GM21390 (cell line): Measurements from ENCODE around the gene APOBEC3B.
"Not testable (repeated sequence)": the region's sequence is repeated elsewhere in the genome, so short reads cannot be mapped to it uniquely, and the experiment has no call there.

ENCODE experiments used
- ATAC-seq: cut with Tn5 transposase; IDR thresholded peaks from one replicate; pipeline ENCODE4 v1.9.1; 2021; ENCODE audit not compliant: unreplicated experiment

Gene APOBEC3B

DNA sequence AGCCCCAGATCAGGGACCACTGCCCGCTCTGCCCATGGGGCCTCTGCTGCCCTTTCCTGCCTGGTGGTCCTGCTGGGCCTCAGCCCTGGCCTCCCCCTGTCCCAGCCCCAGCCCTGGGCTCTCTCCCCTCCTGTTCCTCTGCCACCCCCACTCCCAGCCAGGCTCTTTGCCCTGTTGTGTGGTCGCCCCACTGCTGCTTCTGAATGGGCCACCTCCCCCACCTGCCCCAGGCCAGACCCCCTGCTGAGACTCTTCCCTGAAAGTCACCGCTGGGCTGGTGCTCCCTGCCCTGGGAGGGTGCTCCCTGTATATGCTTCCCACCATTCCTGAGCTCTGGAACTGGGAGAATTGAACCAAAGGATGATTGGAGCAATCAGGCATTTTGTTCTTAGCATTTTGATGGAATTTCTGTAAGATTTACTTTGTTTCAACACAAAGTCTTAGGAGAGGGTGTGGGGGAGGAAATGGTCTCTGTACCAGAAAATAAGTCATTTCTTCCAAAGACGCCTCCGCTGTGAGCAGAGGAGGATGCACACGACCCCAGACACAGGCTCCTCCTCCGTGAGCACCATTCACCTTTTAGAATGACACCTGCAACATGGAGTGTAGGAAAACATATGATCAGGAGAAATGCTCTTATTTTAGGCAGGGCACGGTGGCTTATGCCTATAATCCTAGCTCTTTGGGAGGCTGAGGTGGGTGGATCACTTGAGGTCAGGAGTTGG, 5.2 kb downstream of the APOBEC3B start:
- no peak for ATAC-seq

DNA sequence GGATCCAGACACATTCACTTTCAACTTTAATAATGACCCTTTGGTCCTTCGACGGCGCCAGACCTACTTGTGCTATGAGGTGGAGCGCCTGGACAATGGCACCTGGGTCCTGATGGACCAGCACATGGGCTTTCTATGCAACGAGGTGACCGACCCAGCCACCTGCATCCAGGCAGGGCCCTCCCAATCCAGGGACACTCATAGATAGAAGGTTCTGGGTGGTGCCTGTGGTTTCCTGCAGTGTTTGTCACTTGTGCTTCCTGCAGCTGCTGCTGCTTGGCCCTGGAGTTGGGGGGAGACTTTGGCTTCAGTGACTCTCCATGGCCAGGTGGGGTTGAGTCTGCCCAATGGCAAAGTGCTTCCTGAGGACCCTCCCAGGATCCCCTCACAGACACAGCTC, 7.3 kb downstream of the APOBEC3B start:
- no peak for ATAC-seq

DNA sequence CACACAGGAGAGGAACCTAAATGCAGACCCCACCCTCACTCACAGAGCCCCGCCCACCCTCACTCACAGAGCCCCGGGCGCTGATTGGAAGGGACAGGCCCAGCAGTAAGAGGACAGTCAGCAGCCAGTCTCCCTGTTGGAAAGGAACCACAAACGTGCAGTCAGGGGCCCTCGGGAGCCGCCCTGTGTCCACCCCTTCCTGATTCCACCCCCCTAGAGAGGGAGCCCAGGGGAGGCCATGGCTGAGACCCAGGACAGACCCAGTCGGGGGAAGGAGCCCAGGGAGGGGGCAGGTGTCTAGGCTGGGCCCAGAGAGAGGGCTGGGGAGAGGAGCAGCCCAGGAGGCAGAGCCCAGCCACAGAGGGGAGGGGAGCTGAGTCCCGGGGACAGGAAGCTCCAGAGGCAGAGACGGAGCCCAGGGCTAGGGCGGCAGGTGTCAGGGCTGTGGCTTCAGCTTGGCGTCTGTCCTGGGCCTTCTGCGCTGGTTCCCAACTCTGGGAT, 10.8 kb downstream of the APOBEC3B start:
- ATAC-seq, result not testable (repeated sequence)

DNA sequence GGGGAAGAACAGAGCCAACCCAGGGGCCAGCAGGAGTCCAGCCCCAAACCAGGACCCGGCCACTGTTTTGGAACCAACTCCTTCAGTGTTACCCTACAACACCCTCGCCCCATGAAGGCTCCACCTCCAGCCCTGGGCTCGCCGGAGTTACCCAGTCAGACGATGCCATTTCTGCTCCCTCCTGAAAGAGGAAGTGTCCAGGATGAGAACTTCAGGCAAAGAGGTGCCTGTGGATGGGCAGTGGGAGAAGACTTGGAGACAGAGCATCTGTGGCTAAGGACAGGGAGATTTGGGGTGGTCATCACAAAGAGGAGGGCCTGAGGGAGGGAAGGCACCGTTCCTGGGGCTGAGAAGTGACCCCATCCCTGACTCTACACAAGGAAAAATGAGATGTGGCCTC, 14.0 kb downstream of the APOBEC3B start:
- ATAC-seq, result no peak

DNA sequence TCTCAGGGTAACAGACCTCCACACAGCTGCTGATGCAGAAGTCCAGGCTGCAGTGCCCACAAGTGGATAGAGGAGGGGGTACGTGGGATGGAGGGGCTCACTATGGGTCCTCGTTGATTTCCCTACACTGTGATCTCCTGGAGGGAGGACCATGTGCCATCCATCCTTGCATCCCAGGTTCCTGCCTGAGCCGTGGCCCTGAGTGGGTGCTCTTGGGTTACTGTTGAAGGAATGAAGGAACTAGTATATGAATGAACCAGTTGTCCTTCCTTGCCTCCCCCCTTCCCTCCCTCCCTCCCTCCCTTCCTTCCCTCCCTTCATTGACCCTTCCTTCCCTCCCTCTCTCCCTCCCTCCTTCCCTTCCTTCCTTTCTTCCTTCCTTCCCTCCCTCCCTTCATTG, 15.4 kb downstream of the APOBEC3B start:
- no peak for ATAC-seq

DNA sequence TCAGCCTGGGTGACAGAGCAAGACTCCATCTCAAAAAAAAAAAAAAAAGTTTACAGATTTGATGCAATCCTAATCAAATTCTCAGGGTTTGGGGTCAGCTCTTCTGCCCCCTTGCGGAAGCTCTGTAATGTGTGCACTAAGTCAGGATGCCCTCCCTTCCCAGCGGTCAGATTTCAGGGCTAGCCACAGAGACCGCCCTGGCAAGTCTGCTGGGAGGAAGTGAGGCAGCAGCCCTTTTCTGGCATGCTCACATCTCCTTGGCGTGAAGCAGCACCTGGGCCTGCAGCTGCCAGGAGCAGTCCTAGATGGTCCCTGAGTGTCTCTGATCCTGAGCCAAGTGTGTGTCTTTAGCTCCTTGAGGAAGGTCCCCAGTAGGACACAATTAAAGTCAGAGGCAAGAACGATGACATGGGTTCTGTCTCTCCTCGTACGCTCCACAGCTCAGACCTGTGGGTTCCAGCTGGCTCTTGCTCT, 21.1 kb downstream of the APOBEC3B start:
- ATAC-seq, result peak; percentile 64

DNA sequence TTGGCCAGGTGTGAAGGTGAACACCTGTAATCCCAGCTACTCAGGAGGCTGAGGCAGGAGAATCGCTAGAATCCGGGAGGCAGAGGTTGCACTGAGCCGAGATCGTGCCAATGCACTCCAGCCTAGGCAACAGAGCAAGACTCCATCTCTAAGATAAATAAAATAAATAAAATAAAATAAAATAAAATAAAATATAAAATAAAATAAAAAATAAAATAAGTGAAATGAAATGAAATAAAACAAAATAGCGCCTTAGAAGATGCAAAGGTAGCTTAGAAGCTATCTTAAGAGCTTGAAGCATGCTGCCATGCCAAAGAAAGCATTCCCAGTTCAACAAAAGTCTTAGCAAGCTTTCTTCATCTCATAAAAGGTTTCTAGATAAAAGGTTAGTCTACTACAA, 25.0 kb downstream of the APOBEC3B start:
- no peak for ATAC-seq

DNA sequence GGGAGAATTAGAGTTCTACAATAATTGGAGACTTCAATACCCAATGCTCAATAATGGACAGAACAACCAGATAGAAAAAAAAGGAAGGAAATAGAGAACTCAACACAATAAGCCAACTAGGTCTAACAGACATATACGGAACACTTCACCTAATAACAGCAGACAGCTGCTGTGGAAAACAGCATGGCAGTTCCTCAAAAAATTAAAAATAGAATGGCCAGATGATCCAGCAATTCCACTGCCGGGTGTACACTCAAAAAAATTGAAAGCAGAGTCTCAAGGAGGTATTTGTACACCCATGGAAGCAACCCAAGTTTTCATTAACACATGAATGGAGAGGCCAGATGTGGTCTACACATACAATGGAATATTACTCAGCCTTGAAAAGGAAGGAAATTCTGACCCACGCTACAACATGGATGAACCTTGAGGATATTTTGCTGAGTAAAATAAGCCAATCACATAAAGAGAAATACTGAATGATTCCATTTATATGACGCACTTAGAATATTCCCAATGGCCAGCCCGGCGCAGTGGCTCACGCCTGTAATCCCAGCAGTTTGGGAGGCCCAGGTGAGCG, 26.2 kb downstream of the APOBEC3B start:
- ATAC-seq, result not testable (repeated sequence)

DNA sequence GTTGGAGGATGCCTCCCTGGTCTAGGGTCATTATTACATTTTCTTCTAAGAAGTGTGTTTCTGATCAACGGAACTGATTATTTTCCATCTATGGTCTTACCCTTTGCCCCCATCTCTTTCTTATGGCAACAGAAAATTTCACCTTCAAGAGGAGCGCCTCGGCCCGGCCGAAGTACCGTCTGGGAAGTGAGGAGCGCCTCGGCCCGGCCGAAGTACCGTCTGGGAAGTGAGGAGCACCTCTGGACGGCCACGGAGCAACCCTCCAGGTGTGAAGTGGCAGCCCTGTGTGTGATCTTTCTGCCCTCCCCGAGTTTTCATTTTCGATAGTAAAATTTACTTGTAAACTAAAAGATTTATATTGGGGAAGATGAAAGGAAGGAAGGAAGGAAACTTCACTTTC, 28.8 kb downstream of the APOBEC3B start:
- ATAC-seq, result no peak

DNA sequence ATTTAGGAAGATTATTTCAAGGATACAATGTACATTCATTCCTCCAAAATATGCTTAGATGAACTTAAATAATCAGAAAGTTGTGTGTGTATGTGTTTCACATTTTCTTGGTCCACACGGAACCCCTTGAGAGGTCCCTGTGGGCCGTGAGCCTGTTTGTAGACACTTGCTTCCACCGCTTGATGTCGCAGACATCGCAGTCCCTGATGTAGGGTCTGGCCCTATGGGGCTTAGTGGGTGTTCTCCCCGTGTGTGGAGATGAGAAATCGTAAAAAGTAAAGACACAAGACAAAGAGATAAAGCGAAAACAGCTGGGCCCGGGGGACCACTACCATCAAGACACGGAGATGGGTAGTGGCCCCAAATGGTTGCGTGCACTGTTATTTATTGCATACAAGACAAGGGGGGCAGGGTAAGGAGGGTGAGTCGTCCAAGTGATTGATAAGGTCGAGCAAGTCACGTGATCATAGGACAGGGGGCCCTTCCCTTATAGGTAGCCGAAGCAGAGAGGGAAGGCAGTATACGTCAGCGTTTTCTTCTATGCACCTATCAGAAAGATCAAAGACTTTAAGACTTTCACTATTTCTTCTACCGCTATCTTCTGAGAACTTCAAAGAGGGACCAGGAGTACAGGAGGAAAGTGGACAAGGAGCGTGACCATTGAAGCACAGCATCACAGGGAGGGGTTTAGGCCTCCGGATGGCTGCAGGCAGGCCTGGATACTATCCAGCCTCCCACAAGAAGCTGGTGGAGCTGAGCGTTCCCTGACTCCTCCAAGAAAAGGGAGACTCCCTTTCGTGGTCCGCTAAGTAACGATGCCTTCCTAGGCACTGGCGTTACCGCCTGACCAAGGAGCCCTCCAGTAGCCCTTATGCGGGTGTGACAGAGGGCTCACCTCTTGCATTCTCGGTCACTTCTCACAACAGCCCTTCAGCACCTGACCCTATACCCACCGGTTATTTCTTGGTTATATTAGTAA, 30.7 kb downstream of the APOBEC3B start:
- no peak for ATAC-seq

DNA sequence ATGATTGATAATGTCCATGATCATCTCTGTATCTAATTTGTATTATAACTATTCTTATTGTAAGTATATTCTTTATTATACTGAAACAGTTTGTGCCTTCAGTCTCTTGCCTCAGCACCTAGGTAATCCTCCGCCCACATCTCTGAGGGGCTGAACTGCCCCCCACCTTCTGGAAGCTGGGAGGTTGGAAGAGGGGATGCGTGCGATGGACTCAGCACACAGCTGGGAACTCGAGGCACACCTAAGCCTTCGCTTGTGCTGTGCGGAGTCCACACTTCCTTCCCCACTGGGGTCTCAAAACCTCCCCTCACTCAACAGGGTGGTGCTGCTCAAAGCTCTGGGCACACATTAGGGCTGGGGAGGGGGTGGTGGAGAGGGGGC, 31.4 kb downstream of the APOBEC3B start:
- ATAC-seq, result peak; percentile 27

DNA sequence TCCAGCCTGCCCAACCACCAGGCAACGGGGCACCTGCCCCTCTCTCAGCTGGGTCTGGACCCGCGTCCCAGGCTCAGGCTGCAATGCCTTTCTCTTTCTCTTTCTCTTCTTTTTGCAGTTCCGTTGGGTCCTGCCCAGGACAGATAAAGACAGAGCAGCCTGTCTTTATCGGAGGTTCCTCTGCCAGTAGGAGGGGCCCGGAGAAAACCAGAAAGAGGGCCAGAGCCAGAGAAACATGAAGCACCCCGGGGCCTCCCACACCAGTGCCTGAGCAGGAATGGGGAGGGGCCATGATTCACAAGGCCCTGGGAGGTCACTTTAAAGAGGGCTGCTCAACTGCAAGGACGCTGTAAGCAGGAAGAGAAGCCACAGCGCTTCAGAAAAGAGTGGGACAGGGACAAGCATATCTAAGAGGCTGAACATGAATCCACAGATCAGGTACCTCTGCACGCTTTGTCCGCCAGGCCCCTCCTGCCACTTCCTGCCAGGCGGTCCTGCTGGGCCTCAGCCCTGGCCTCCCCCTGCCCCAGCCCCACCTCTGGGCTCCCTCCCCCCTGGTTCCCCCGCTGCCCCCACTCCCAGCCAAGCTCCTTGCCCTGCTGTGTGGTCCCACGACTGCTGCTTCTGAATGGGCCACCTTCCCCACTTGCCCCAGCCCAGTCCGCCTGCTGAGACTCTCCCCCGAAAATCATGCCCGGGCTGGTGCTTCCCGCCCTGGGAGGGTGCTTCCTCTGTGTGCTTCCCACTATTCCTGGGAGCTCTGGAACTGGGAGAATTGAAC, 32.0 kb downstream of the APOBEC3B start, which contains the start of gene APOBEC3C:
Gene APOBEC3C, plus strand, starts transcription at position 316 of the 781 bp plus-strand sequence. Its CDS starts 106 bp downstream, at position 422.
- ATAC-seq, result peak; percentile 85

DNA sequence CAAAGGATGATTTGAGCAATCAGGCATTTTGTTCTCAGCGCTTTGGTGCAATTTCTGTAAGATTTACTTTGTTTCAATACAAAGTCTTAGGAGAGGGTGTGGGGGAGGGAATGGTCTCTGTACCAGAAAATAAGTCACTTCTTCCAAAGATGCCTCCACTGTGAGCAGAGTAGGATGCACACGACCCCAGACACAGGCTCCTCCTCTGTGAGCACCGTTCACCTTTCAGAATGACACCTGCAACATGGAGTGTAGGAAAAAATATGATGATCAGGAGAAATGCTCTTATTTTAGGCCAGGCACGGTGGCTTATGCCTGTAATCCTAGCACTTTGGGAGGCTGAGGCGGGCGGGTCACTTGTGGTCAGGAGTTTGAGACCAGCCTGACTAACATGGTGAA, 32.6 kb downstream of the APOBEC3B start:
- ATAC-seq, result not testable (repeated sequence)

DNA sequence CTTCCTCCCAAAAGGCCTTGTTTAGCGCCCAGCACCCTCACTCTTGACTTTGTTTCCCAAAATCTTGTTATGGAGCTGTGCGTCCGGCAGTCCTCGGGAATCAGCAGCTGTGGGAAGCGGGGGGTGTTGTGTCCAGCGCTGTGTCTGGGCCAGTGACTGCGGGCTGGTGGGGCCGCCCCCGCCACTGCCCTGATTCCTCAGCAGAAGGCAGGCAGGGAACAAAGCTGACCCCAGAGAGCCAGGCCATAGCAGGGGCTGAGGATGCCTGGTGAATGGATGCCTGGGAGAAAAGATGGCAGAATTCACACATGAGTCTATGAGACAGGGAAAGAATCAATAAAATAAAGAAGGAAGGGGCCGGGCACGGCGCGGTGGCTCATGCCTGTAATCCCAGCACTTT, 34.4 kb downstream of the APOBEC3B start:
- ATAC-seq, result no peak

DNA sequence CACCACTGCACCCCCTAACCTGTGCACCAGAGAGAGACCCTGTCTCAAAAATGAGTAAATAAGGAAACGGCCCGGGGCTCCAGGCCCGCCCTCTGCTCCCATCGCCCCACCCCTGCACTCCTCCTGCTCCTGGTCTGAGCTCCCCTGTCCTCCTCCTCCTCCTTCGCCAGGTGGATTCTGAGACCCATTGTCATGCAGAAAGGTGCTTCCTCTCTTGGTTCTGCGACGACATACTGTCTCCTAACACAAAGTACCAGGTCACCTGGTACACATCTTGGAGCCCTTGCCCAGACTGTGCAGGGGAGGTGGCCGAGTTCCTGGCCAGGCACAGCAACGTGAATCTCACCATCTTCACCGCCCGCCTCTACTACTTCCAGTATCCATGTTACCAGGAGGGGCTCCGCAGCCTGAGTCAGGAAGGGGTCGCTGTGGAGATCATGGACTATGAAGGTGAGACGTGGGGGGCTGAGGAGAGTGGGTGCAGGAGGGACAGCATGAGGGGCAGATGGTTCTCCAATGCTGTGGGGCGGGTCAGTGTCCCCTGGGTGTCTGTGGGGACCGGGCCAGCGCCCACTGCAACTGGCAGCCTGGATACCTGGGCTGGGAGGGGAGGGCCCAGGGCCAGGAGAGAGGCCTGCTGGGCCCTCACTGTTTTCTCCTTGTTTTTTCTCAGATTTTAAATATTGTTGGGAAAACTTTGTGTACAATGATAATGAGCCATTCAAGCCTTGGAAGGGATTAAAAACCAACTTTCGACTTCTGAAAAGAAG, 35.6 kb downstream of the APOBEC3B start:
- ATAC-seq, result no peak

DNA sequence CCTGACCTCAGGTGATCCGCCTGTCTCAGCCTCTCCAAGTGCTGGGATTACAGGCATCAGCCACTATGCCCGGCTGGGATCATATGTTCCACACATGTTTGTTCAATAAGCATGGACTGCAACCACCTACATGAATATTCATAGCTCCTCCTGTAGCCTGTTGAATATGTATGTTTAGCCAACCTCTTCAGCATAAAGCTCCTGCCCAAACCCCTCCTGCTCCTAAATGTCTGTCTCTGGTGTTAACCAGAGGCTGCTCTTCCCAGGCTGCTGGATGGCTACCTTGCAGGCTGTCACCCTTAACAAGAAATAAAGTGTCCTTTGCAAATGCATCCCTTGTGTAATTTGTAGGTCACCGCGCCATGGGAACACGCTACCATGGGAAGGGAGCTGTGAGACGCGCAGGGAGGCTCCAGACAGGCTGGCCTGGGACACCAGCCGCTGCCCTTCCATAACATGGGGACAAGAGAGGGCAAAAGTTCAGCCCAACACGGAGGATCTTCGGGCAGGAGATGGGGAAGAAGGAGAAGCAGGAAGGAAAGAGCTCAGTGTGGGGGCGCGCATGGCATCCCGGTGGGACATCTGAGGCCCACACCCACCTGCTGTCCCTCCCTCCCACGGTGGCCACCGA, 38.0 kb downstream of the APOBEC3B start:
- not testable (repeated sequence) for ATAC-seq

DNA sequence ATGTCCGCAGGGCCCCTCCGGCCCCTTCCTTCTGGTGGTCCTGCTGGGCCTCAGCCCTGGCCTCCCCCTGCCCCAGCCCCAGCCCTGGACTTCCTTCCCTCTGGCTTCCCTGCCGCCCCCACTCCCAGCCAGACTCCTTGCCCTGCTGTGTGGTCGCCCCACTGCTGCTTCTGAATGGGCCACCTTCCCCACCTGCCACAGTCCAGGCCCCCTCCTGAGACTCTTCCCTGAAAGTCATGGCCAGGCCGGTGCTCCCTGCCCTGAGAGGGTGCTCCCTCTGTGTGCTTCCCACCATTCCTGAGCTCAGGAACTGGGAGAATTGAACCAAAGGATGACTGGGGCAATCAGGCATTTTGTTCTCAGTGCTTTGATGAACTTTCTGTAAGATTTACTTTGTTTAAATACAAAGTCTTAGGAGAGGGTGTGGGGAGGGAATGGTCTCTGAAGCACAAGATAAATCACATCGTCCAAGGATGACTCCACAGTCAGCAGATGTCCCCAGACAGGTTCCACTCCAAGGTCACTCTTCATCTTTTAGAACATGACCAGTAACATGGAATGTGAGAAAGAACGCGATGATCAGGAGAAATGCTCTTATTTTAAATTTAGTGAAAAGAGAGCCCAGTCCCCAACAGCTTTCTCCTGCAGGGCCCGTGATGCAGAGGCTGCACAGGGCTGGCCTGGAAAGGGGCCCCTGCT, 39.6 kb downstream of the APOBEC3B start:
- no peak for ATAC-seq

DNA sequence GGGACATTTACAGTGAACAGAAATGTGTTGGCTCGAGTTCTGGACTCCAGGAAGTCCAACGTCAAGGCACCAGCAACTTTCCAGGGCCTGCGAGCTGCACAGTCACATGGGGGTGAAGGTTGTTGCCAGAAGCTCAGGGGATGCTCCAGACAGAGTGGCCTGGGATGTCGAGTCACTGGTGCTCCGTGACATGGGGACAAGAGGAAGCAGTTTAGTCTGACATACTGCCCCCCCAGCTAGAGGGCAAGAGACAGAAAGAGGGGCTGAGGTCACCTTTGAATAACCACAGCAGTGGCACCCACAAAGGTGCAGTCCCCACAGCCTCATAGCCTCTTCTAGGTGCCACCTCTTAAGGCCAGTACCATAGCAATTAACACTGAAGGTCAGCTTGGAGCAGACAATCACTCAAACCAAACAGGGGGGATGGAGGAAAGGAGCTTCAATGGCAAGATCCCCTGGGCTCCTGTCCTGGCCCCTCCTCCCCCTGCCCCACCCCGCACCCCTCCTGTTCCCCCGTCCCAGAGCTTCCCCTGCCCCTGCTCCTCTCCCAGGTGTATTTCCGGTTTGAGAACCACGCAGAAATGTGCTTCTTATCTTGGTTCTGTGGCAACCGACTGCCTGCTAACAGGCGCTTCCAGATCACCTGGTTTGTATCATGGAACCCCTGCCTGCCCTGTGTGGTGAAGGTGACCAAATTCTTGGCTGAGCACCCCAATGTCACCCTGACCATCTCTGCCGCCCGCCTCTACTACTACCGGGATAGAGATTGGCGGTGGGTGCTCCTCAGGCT, 42.6 kb downstream of the APOBEC3B start:
- no peak for ATAC-seq
